HG02981 (cell line): ENCODE measurements around the gene FTH1.
A peak's percentile ranks its signal among the peaks of the same experiment; 100 is the strongest.
"Not testable (repeated sequence)": the region's sequence is repeated elsewhere in the genome, so short reads cannot be mapped to it uniquely, and the experiment has no call there.

Source experiments
- ATAC-seq: cut with Tn5 transposase; IDR thresholded peaks from one replicate; pipeline ENCODE4 v1.9.1; 2021; ENCODE audit warnings: mild to moderate bottlenecking, moderate library complexity; ENCODE audit not compliant: unreplicated experiment

The FTH1 gene

GRCh38 chr11:61967116-61967923 is at the start of gene FTH1:
Gene FTH1 (minus strand): TSS chr11:61967634. CDS start chr11:61967425, 209 bp downstream.
- peak; percentile 45 for ATAC-seq

GRCh38 chr11:62015615-62016014 is 48.2 kb upstream of the FTH1 start:
- ATAC-seq = no peak

GRCh38 chr11:62013537-62014476 is 46.4 kb upstream of the FTH1 start:
- no peak for ATAC-seq

- ATAC-seq = no peak
Observed at GRCh38 chr11:62012832-62013461, 45.5 kb upstream of the FTH1 start.

- no peak for ATAC-seq
Observed at GRCh38 chr11:62012451-62012831, 45.0 kb upstream of the FTH1 start.

GRCh38 chr11:62011881-62012280 is 44.4 kb upstream of the FTH1 start:
- no peak for ATAC-seq

- ATAC-seq = no peak
Observed at GRCh38 chr11:62010935-62011528, 43.6 kb upstream of the FTH1 start.

GRCh38 chr11:62008193-62008592 is 40.8 kb upstream of the FTH1 start:
- no peak for ATAC-seq

- peak; percentile 45 for ATAC-seq
Observed at GRCh38 chr11:62004473-62004872, 37.0 kb upstream of the FTH1 start.

GRCh38 chr11:62002283-62002682 is 34.8 kb upstream of the FTH1 start:
- not testable (repeated sequence) for ATAC-seq

GRCh38 chr11:62001450-62002191 is 34.2 kb upstream of the FTH1 start:
- ATAC-seq = no peak

GRCh38 chr11:62000539-62001446 is 33.4 kb upstream of the FTH1 start:
- no peak for ATAC-seq

GRCh38 chr11:61999141-61999975 is 31.9 kb upstream of the FTH1 start:
- ATAC-seq = no peak

GRCh38 chr11:61996933-61997332 is 29.5 kb upstream of the FTH1 start:
- ATAC-seq = no peak

- ATAC-seq = no peak
Observed at GRCh38 chr11:61994981-61995380, 27.5 kb upstream of the FTH1 start.

GRCh38 chr11:61985869-61986268 is 18.4 kb upstream of the FTH1 start:
- no peak for ATAC-seq

- no peak for ATAC-seq
Observed at GRCh38 chr11:61983419-61983818, 16.0 kb upstream of the FTH1 start.

GRCh38 chr11:61980783-61981541 is 13.5 kb upstream of the FTH1 start:
- no peak for ATAC-seq
